ENCODE results near the gene TMTC1.

TMTC1 gene

DNA sequence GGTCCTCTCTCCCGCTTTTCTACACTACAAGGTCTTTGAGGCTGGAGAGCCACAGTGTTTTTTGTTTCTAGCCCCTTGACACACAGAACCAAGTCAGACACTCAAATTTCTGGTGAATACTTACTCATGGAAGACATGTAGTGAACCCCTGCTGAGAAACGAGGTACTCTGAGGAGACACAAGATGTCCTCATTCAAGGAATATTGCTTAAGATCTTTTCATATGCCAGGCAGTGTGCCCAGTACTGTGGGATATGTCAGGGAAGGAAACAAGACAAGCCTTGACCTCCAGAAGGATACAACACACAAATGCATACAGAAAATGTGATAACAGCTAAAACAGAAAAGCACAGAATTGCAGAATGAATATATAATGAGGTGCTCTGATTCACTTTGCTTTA lies 75.9 kb downstream of the TMTC1 start:
- no peak for DNase-seq

DNA sequence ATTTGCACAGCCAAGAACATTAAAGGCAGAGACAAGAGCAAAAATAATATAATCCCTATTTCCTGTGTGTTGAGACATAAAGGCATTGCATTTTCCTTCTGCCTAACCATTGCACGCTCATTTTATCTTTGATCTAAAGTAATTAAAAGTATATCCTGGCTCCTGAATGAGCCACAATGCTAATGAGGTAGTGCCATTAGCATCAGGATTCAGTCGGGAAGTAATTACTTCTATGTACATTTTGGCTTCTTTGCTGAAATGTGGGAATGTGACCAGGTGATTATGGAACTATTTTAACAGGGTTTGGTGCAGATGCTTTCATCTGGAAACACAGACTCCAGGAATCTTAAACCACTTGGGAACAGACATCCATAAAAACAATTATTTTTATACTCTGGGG lies 77.4 kb downstream of the TMTC1 start:
- DNase-seq = no peak

DNA sequence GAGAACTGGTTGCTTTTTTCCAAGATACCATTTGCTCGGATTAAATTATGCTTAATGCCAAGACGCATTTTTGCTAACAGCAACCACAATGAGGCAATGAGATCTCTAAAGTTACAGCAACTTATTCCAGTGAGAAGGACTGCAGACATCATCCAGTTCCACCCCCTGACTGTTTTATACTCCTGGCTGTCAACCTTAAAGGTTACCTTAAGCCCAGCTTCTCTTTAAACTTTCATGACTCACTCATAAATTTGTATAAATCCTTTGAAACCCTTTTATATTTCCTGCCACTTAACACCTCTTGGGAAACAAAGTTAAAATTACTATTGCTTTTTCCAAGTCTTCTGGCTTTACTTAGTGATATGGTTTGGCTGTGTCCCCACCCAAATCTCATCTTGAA lies 80.2 kb downstream of the TMTC1 start:
- no peak for DNase-seq

DNA sequence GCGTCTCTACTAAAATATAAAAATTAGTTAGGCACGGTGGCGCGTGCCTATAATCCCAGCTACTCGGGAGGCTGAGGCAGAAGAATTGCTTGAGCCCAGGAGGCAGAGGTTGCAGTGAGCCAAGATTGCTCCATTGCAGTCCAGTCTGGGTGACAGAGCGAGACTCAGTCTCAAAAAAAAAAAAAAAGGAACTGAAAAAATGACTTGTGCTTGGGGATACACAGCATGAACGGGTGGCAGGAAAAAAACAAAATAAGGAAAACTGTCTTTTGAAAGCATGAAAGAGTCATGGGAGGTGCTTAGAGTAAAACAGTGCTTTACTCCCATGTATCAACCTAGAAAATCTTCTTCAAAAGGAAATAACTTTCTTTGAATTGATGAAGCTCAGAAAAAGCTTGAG lies 80.8 kb downstream of the TMTC1 start:
- DNase-seq = no peak

GRCh38 chr12:29702222-29702621 lies 81.5 kb downstream of the TMTC1 start:
- no peak for DNase-seq

- no peak for DNase-seq
These were observed 82.8 kb downstream of the TMTC1 start for GRCh38 chr12:29700761-29701481.

DNA sequence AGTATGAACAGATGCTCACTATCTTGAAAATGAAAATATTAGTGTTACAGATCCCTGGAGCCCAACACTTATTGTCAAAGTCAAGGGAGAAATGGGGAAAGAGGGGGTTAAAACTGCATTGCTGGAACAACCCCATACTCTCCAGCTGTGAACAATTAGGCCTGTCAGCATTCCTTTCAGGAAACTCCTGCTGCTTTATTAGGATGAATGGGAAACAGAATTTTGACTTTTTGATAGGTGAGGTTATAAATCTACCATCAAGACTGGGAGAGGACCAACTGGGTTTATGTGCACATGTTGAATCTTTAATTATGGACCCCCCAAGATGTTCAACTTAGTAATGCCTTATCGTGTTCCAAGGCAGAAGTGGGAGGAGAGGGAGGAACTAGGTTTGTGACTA lies 85.0 kb downstream of the TMTC1 start:
- DNase-seq = no peak

DNA sequence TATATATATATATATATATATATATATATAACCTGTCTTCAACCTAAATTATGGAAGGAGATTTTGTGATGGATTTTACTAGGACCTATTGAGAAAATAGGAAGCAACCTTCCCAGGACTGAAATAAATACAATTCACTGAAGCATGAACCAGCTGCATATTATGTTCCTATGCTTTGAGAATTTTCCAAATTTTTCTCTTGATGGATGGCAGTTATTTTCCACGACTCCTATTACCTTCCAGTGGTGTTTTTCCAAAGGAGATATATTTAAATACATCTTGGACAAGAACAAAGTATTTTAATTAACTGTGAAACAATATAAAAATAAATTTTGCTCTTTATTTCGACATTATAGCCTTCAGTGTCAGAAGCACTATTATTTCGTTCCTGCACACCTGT lies 87.9 kb downstream of the TMTC1 start:
- DNase-seq = no peak

DNA sequence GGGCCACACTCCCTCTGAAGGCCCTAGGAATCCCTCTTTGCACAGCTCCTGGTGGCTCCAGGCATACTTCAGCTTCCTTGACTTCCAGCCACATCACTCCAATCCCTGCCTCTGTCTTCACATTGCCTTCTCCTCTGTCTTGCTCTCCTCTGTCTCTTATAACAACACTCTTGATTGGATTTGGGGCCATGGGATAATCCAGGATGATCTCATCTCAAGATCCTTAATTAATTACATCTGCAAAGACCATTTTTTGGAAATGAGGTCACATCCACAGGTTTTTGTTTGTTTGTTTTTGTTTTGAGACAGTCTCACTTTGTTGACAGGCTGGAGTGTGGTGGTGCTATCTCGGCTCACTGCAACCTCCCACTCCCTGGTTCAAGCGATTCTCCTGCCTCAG lies 88.7 kb downstream of the TMTC1 start:
- no peak for DNase-seq

- DNase-seq = no peak
These were observed 89.7 kb downstream of the TMTC1 start for GRCh38 chr12:29694002-29694401.

- no peak for DNase-seq
These were observed 91.5 kb downstream of the TMTC1 start for GRCh38 chr12:29692237-29692636.

DNA sequence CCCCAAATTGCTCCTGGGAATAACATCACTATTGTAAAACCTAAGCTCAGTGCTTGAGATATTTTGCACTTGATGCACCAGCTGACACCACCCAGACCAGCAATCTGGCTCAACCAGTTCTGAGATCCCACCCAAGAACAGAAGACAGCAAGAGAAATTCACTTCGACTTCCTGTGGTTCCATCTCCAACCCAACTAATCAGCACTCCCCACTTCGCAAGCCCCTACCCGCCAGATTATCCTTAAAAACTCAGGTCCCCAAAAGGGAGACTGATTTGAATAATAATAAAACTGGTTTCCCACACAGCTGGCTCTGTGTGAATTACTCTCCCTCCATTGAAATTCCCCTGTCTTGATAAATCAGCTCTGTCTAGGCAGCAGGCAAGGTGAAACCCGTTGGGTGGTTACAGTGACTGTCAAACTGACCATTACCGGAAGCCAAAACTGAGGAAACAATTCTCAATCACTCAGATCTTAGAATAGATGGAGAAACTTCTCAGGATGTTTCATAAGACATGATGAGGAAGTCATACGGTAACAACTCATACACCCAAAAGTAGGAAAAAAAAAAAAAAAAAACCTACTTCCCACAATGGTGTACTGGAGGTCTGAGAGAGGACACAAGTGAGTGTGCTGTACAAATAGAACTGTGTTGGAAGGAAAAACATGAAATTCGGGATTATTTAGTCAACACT lies 92.4 kb downstream of the TMTC1 start:
- no peak for DNase-seq

GRCh38 chr12:29690728-29691127 lies 93.0 kb downstream of the TMTC1 start:
- no peak for DNase-seq

DNA sequence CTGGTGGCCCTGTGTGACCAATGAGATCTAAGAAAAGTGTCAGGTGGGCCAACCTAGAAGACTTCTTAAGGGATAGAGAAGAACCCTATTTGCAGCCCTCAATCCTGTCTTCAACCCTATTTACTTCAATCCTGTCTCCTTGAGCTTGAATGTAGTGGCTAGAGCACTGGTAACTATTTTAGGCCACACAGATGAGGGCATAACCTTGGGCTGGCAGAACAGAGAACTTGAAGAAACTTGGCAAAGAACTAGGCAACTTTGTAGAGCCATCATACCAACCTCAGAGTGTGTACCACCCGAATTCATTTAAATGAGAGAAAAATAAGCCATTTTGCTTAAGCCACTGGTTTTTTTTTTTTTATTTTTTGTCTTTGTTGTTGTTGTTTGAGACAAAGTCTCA lies 94.8 kb downstream of the TMTC1 start:
- DNase-seq = no peak

DNA sequence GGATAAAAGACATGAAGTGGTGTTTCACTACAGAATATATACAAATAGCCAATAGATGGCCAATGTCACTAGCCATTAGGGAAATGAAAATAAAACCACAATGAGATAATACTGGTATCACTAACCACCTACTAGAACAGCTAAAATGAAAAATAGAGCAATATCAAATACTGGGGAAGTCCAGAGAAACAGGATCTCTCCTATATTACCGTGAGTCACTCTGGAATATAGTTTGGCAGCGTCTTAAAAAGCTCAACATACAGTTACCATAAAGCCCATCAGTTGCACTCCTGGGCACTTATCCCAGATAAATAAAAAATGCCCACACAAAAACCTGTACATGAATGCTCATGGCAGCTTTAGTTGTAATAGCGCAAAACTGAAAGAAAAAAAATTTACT lies 101.7 kb downstream of the TMTC1 start:
- no peak for DNase-seq

DNA sequence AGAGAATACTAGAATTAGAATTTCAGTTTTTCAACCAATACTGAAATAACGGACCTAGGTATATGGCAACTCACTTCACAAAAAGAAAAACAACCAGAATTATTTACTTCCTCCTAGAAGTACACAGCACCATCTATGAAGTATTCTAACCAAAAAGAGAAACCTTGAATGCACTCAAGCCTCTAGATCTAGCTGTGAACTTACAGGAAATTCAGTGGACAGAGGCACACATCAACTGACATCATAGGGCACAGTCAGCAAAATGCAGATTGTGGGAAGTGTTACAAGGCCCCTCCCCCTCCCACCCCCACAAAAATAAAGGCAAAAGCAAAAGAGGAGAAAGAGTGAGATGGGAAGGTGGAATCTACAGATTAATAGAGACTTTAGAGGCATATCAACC lies 102.4 kb downstream of the TMTC1 start:
- DNase-seq = no peak

- no peak for DNase-seq
These were observed 107.1 kb downstream of the TMTC1 start for GRCh38 chr12:29676676-29677075.

DNA sequence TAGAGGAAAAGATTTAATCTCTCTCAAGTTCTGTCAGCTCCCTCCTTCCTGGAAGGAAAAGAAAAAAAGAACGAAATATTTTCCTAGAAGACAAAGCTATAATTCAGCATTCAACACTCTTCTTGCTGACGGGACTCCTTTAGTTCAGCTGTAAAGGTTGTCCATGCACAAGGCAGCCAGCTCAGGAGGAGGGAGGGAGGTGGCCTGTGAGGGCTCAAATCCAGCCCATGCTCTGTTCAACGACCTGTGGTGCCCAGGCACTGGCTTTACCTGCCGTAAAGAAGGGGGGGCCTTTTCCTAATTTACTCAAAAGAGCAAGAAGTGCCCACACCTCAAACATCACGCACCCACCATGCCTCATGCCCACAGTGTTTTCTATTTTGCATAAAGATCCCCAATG lies 109.3 kb downstream of the TMTC1 start:
- DNase-seq = no peak

DNA sequence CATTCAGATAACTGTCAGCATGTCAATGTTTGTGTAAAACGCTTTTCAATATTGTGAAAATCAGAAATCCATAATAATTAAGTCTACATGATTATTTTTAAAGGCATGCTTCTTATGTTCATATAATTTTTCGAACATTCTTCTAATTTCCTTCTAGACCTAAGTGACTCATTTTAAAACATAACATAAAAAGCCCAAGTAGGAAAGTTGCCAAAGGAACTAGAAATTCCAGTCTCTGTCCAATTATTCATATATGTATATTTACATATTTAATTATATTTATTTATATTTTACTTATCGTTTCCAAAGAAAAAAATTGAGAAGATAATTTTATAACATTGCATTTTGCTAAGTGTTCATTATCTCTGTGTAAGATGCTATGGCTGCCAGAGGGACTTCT lies 110.4 kb downstream of the TMTC1 start:
- no peak for DNase-seq

GRCh38 chr12:29672580-29672979 lies 111.2 kb downstream of the TMTC1 start:
- DNase-seq = no peak

GRCh38 chr12:29671742-29672141 lies 112.0 kb downstream of the TMTC1 start:
- no peak for DNase-seq

DNA sequence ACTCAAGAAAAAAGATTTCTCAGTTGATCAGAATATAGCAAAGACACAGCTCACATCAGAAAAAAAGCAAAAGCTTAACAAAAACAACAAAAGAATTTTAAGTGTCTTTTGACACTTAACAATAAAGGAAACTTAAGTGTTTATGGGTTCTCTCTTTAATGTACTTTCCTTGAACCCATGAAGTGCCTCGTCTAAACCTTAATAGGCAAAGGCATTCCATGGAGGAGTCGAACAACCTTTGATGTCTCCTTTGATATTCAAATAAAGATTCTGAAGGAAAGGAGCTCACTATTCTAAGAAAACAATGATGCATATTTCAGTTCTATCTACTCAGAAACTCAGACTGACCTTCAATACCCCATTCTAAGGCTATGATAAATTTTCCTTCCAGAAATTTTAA lies 116.7 kb downstream of the TMTC1 start:
- no peak for DNase-seq

DNA sequence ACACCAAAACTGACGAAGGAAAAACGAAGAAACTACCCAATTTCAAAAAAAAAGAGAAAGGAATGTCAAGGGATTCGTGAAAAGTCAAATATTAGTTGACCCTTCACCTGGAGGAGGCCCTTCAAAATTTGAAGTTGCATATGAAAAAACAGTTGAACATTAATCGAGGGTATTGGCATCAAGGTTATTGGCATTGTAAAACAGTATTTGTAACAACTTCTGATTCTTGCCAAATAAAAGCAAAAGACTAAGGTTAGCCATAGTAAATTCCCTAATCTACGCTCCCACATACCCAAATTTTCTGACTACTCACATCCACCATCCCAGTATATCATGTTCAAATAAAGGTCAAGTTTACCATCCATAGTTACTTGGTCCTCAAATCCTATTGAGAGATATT lies 118.6 kb downstream of the TMTC1 start:
- no peak for DNase-seq

- no peak for DNase-seq
These were observed 120.9 kb downstream of the TMTC1 start for GRCh38 chr12:29662734-29663323.

DNA sequence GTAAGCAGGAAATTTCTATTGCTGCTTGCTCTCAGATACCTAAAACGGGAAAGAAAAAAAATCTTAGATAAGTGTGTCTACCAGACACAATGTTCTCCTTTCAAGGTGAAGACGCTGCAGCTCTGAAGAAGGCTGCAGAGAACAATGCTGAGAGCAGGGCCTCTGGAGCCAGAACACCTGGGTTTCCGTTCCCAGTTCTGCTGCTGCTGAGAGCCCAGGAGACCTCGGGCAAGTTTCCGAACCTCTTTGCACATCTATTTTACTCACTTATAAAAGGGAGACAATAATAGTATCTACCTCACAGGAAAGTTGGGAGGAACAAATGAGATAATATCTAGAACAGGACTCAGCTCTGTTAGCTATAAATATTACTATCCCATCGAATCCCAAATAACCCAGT lies 122.9 kb downstream of the TMTC1 start:
- no peak for DNase-seq

Data from NCI-H510A treated with DMSO at 0.1 percent for 48 hours (cell line).